ENCODE results near the gene SLC6A3. TPM values are rescaled to one million over a fixed set of nuclear protein-coding genes. Genes with fewer than 3 reads are reported as not detected.

Gene SLC6A3
- total RNA-seq, 1 donor from 2014 or later = not detected

DNA sequence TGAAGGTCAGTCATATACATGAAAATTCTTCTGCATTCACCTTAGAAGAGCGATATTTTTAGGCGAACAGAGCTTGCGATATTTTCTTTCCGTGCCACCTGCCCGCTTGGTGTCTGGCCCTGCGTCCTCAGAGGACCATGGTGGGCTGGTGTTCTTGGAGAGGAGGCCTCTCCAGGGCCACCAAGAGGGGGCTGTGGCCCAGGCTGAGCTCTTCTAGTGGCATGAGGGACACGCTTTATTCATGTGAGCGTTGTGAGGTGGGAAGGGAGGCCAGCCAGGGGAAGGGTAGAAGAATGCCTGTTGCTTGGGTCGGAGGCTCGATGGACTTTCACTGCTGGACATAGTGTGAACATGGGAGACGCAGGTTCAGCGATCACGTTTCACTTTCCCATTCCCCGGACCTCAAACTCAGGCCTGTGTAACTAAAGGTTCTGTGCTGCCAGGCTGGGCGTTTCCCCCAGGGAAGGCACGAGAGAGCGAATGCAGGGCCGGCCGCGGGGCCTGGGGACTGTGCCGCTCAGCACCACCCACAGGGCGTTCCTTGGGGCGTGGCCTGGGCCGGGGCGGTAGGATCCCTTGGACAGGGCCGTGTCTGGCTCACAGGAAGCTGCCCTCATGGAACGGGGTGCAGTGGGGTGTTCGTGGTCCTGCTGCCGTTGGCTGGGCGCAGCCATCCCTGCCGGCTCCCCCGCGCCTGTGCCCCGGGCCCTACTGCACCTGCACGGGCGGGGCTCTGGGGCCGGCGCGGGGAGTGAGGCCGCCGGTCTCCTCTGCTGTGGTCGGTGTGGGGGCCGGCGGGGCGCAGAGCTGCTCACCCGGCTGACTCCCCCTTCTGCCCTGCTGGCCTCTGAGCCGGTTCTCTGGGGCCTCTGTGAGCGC is 59.6 kb downstream of the SLC6A3 start:
- TF ChIP-seq, protein P1, sequence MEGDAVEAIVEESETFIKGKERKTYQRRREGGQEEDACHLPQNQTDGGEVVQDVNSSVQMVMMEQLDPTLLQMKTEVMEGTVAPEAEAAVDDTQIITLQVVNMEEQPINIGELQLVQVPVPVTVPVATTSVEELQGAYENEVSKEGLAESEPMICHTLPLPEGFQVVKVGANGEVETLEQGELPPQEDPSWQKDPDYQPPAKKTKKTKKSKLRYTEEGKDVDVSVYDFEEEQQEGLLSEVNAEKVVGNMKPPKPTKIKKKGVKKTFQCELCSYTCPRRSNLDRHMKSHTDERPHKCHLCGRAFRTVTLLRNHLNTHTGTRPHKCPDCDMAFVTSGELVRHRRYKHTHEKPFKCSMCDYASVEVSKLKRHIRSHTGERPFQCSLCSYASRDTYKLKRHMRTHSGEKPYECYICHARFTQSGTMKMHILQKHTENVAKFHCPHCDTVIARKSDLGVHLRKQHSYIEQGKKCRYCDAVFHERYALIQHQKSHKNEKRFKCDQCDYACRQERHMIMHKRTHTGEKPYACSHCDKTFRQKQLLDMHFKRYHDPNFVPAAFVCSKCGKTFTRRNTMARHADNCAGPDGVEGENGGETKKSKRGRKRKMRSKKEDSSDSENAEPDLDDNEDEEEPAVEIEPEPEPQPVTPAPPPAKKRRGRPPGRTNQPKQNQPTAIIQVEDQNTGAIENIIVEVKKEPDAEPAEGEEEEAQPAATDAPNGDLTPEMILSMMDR (IDR thresholded peaks at IDR 0.05; ENCODE audit: unreplicated experiment) = no peak
- Mint-ChIP-seq H3K4me3 (ENCODE audit: low read depth) (peak overlapping the region; percentile 87), H3K4me1 (ENCODE audit: low read depth) (peaks cover 5% of the 10 kb centered on the region), H3K36me3 (ENCODE audit: insufficient read depth) (no peaks in the 10 kb centered on the region), H3K27me3 (peaks cover 76% of the 10 kb centered on the region), H3K9me3 (ENCODE audit: low read depth) (no peaks in the 10 kb centered on the region), H3K27ac (peak overlapping the region; percentile 98)
- DNase-seq (ENCODE audit: low spot score, unreplicated experiment) = peak; percentile 60

DNA sequence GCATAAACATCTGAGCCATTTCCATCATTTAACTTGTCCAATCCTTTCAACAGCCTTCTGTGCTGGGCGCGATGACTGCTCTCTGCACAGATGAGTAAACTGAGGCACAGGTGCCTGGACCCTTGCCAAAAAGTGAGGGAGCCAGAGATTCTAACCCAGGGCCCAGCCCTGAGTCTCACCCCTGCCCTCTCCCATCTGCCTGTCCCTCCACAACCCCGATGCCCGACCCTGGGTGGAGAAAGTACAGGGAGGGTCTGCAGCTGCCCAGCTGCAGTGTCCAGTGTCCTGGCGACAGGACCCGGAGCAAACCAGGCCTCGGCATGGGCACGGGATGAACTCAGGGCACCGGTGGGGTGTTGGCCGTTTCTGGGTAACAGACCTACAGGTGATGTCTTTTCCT is 60.7 kb downstream of the SLC6A3 start:
- no peak overlapping the region for H3K27ac Mint-ChIP-seq
- H3K36me3 Mint-ChIP-seq (ENCODE audit: insufficient read depth) = no peaks in the 10 kb centered on the region
- peaks cover 76% of the 10 kb centered on the region for H3K27me3 Mint-ChIP-seq
- TF ChIP-seq, protein P1 (IDR thresholded peaks at IDR 0.05; ENCODE audit: unreplicated experiment) = no peak
- no peak for DNase-seq (ENCODE audit: low spot score, unreplicated experiment)
- peaks cover 3% of the 10 kb centered on the region for H3K9me3 Mint-ChIP-seq (ENCODE audit: low read depth)
- H3K4me3 Mint-ChIP-seq (ENCODE audit: low read depth) = no peak overlapping the region
- H3K4me1 Mint-ChIP-seq (ENCODE audit: low read depth) = peaks cover 5% of the 10 kb centered on the region

DNA sequence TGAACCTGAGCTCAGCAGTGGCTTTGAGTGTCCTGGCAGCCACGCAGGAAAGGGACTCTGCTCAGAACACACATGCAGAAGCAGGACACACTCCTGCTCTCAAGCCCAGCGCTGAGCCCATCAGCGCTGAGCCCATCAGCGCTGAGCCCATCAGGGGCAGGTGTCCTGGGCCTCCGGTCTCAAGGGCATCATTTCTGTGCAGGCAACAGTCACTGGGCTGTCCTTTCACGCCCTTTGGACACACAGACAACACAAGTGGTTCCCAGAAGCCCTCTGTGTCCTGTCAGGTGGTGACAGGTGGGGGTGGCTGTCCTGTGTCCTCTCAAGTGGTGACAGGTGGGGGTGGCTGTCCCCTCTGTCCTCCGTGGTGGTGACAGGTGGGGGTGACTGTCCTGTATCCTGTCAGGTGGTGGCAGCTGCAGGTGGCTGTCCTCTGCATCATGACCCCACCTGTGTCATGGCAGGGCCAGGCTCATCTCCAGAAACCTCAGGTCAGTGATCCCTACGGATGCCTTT is 61.3 kb downstream of the SLC6A3 start:
- Mint-ChIP-seq H3K9me3 (ENCODE audit: low read depth) (peaks cover 4% of the 10 kb centered on the region), H3K27me3 (peaks cover 73% of the 10 kb centered on the region), H3K4me3 (ENCODE audit: low read depth) (no peak overlapping the region), H3K27ac (no peak overlapping the region), H3K4me1 (ENCODE audit: low read depth) (peaks cover 5% of the 10 kb centered on the region), H3K36me3 (ENCODE audit: insufficient read depth) (no peaks in the 10 kb centered on the region)
- no peak for DNase-seq (ENCODE audit: low spot score, unreplicated experiment)
- TF ChIP-seq, protein P1 (IDR thresholded peaks at IDR 0.05; ENCODE audit: unreplicated experiment) = no peak

DNA sequence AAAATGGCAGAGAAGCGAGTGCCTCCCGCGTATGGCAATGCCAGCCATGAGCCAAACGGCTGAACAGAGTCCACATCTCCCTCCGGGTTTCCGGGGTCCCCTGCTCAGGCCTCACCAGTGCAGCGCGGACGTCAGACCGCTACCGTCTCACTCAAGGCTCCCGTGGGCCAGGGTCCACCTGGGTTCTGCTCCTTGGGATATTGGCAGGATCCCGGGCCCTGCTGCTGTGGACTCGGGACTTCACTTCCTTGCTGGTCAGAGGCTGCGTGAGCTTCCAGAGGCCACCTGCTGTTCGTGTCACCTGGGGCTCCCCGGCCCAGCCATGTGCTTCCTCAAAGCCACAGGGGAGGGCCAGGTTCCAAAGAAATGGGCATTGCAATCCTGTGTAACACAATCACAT is 61.9 kb downstream of the SLC6A3 start:
- TF ChIP-seq, protein P1 (IDR thresholded peaks at IDR 0.05; ENCODE audit: unreplicated experiment) = no peak
- DNase-seq (ENCODE audit: low spot score, unreplicated experiment) = no peak
- Mint-ChIP-seq H3K4me3 (ENCODE audit: low read depth) (no peak overlapping the region), H3K9me3 (ENCODE audit: low read depth) (peaks cover 4% of the 10 kb centered on the region), H3K4me1 (ENCODE audit: low read depth) (peaks cover 5% of the 10 kb centered on the region), H3K27ac (no peak overlapping the region), H3K27me3 (peaks cover 71% of the 10 kb centered on the region), H3K36me3 (ENCODE audit: insufficient read depth) (no peaks in the 10 kb centered on the region)

DNA sequence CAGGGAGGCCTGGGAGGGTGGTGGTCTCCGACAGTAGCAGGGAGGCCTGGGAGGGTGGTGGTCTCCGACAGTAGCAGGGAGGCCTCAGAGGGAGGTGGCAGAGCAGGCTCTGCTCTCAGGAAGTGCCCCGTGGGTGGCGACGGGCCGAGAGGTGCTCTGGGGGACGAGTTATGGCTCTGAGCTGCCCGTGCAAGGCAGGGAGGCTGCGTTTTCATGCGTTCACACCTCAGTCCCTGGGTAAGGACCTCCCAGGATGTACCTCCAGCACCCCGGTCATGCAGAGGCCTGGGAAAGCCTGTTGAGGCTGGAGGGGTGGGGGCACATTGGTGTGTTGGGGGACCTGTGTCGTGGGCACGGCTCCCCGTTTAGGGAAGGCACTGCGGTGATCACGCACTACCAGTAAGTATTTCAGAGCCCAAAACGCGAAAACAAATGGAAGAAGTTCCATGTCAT is 63.0 kb downstream of the SLC6A3 start:
- TF ChIP-seq, protein P1 (IDR thresholded peaks at IDR 0.05; ENCODE audit: unreplicated experiment) = no peak
- H3K4me3 Mint-ChIP-seq (ENCODE audit: low read depth) = no peak overlapping the region
- DNase-seq (ENCODE audit: low spot score, unreplicated experiment) = no peak
- no peak overlapping the region for H3K27ac Mint-ChIP-seq
- H3K27me3 Mint-ChIP-seq = peaks cover 64% of the 10 kb centered on the region
- no peaks in the 10 kb centered on the region for H3K36me3 Mint-ChIP-seq (ENCODE audit: insufficient read depth)
- peaks cover 5% of the 10 kb centered on the region for H3K4me1 Mint-ChIP-seq (ENCODE audit: low read depth)
- peaks cover 4% of the 10 kb centered on the region for H3K9me3 Mint-ChIP-seq (ENCODE audit: low read depth)

Data from progenitor cell of endocrine pancreas (in vitro differentiated cells).